ENCODE measurements around the gene TRABD2B.

- no peak for TF ChIP-seq CTCF (conservative IDR thresholded peaks at IDR 0.05; ENCODE audit: low read depth, low read length)
- TF ChIP-seq EZH2 (IDR thresholded peaks at IDR 0.05; ENCODE audit: borderline replicate concordance, low read depth, low read length, poor library complexity, severe bottlenecking), result no peak
Measured at GRCh38 chr1:47837866-47838561, 159.2 kb downstream of the TRABD2B start.

All from A673 (cell line).